Measurements from ENCODE around the gene PRDM16. TPM values are rescaled to one million over a fixed set of nuclear protein-coding genes. Genes with fewer than 3 reads are reported as not detected.

Gene PRDM16
- total and polyA plus RNA-seq, 2 of the 4 experiments (the other 2 are of a cell fraction), result 0.02 TPM; not detected in 1

DNA sequence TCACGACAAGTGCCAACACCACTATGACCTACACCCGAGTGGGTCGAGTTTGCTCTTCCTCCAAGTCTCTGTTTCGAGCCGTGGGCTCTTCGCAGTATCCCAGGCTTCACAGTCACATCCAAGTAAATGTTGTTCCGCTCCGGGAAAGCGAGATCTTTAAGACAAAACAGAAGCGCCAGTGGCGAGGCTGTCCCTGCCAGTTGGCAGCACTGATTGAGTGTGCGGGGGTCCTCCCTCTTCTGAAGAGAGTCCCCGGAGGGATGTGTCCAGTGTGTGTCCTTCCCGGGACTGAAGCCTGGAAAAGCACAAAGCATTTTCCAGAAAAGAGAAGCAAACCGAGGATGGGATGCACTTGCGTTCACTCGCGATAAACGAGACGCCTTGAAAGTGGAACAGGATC is 158.9 kb downstream of the PRDM16 start:
- DNase-seq (no peak), ATAC-seq (ENCODE audit: low read depth) (no peak)
- Histone ChIP-seq H3K9ac (ENCODE audit: low read depth, low read length) (no peak overlapping the region), H3K56ac (ENCODE audit: extremely low read depth, insufficient read depth, low read length) (no peak overlapping the region), H4K20me1 (ENCODE audit: insufficient read depth, low read length) (no peaks in the 10 kb centered on the region), H3K4me3 (ENCODE audit: insufficient read depth, low read depth, low read length) (no peak overlapping the region), H4K5ac (ENCODE audit: low read depth, low read length) (no peak overlapping the region), H3K4ac (ENCODE audit: low read depth, low read length) (no peak overlapping the region), H2BK20ac (ENCODE audit: low read depth, low read length) (no peak overlapping the region), H4K8ac (ENCODE audit: low read depth in 2 of 2, low read length in 2 of 2) (no peak overlapping the region), H3K79me1 (ENCODE audit: low read depth in 1 of 2, low read length in 2 of 2) (no peaks in the 10 kb centered on the region), H2AK9ac (replicated peaks; ENCODE audit: low read depth, low read length, poor library complexity) (no peak overlapping the region), H3K4me2 (ENCODE audit: low read depth, low read length) (no peak overlapping the region), H2BK120ac (ENCODE audit: low read depth, low read length) (no peak overlapping the region), H4K91ac (ENCODE audit: insufficient read depth, low read depth, low read length) (no peak overlapping the region), H3K18ac (ENCODE audit: low read depth, low read length) (no peak overlapping the region), H2AK5ac (ENCODE audit: low read depth, low read length) (no peak overlapping the region), H3K4me1 (ENCODE audit: control insufficient read depth, insufficient read depth, low read length) (no peaks in the 10 kb centered on the region), H2BK5ac (ENCODE audit: low read depth, low read length, poor library complexity, severe bottlenecking) (no peak overlapping the region), H3K27ac (ENCODE audit: insufficient read depth, low read length) (no peak overlapping the region), H2BK15ac (ENCODE audit: low read depth, low read length) (no peak overlapping the region), H3K23ac (ENCODE audit: low read depth, low read length) (no peak overlapping the region), H3K36me3 (ENCODE audit: control insufficient read depth, insufficient read depth, low read length) (no peaks in the 10 kb centered on the region), H3K14ac (replicated peaks; ENCODE audit: low read depth, low read length) (no peak overlapping the region), H3K9me1 (ENCODE audit: insufficient read depth, low read length) (no peaks in the 10 kb centered on the region), H3K27me3 (ENCODE audit: control insufficient read depth, insufficient read depth, low read length) (no peaks in the 10 kb centered on the region; the same call in 1 of the 2 replicates), H3K9me3 (ENCODE audit: control insufficient read depth, insufficient read depth, low read length) (peaks cover 1% of the 10 kb centered on the region; the same call in 1 of the 2 replicates), H2AFZ (replicated peaks; ENCODE audit: low read length, poor library complexity) (no peak overlapping the region)
- intact Hi-C loops (cut with micrococcal nuclease) (no loop called here), in situ Hi-C loops (cut with MboI; ENCODE audit: low sequenced_read_pairs) (no loop called here), dilution Hi-C loops (cut with HindIII; ENCODE audit: low sequenced_read_pairs, unreplicated experiment) (no loop called here)
- WGBS, 2 experiments (ENCODE audit: extremely low coverage in 2 of 2, insufficient read length in 1 of 2), result 75% methylated on average over 2 of the region's 20 CpGs; no CpG with 5 or more reads in 1 of the 2 experiments
- TF ChIP-seq, protein P1, sequence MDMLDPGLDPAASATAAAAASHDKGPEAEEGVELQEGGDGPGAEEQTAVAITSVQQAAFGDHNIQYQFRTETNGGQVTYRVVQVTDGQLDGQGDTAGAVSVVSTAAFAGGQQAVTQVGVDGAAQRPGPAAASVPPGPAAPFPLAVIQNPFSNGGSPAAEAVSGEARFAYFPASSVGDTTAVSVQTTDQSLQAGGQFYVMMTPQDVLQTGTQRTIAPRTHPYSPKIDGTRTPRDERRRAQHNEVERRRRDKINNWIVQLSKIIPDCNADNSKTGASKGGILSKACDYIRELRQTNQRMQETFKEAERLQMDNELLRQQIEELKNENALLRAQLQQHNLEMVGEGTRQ (IDR thresholded peaks at IDR 0.05; ENCODE audit: low read depth, low read length), result no peak
- TF ChIP-seq MAZ (IDR thresholded peaks at IDR 0.05; ENCODE audit: borderline replicate concordance, low read depth, low read length) (no peak), MXI1 (IDR thresholded peaks at IDR 0.05; ENCODE audit: borderline replicate concordance, low read depth, low read length) (no peak), RFX5 (IDR thresholded peaks at IDR 0.05; ENCODE audit: low read depth, low read length) (no peak), RAD21 (IDR thresholded peaks at IDR 0.05; ENCODE audit: low read length) (no peak), FOS (IDR thresholded peaks at IDR 0.05; ENCODE audit: low read depth, low read length) (no peak), CHD1 (IDR thresholded peaks at IDR 0.05; ENCODE audit: low read depth, low read length) (no peak)
- ChIA-PET CTCF (no interaction called here), POLR2A (ENCODE audit: unreplicated experiment) (no interaction called here)
- no TSS peak for BruUV-seq (replicated peaks)
